Measurements from ENCODE around the gene MEF2C.

GRCh38 chr5:88830567-88830966 is 52.4 kb downstream of the MEF2C start:
- TF ChIP-seq CTCF (IDR thresholded peaks at IDR 0.05) (no peak), POLR2AphosphoS5 (IDR thresholded peaks at IDR 0.05; ENCODE audit: low read depth, low read length) (no peak), REST (IDR thresholded peaks at IDR 0.05; ENCODE audit: insufficient read depth in 1 of 2, low read depth in 2 of 2, low read length in 1 of 2) (no peak), SIN3A (IDR thresholded peaks at IDR 0.05; ENCODE audit: borderline replicate concordance, insufficient read depth, low read depth, low read length) (no peak), TCF7L2 (IDR thresholded peaks at IDR 0.05; ENCODE audit: low read depth, low read length) (no peak)
